Neural cell (in vitro differentiated cells): Measurements from ENCODE around the gene HSPA1A. TPM values are rescaled to one million over a fixed set of nuclear protein-coding genes. Genes with fewer than 3 reads are reported as not detected.
"Not testable (repeated sequence)": the region's sequence is repeated elsewhere in the genome, so short reads cannot be mapped to it uniquely, and the experiment has no call there.

ENCODE experiments used
- H2AFZ ChIP-seq: fragments of 200-600, 300-800 bp; sonication (generic), shearing (Covaris generic); 2 replicates; pipeline ENCODE4 v1.6.0; 2014; ENCODE audit warnings: low read depth, mild to moderate bottlenecking, antibody characterized with exemption, low read length, moderate library complexity
- H3F3A ChIP-seq: fragments of 200-600 bp; shearing (Covaris generic); 2 replicates; pipeline ENCODE4 v1.6.1; 2016; ENCODE audit warnings: mild to moderate bottlenecking, moderate library complexity, mixed read lengths, antibody characterized with exemption, low read length; ENCODE audit not compliant: insufficient read depth, poor library complexity, severe bottlenecking
- H3K27ac ChIP-seq: fragments of 200-600, 300-800 bp; sonication (generic), shearing (Covaris generic); 2 replicates; pipeline ENCODE4 v1.5.1; 2014; ENCODE audit warnings: mild to moderate bottlenecking, low read length, moderate library complexity
- H3K27me3 ChIP-seq: fragments of 300-800, 200-600 bp; sonication (generic), shearing (Covaris generic); 2 replicates; pipeline ENCODE4 v1.6.0; 2014; ENCODE audit warnings: mild to moderate bottlenecking, low read depth, low read length, moderate library complexity; ENCODE audit not compliant: insufficient read depth
- H3K36me3 ChIP-seq: fragments of 300-800, 200-600 bp; sonication (generic), shearing (Covaris generic); 2 replicates; pipeline ENCODE4 v1.5.1; 2014; ENCODE audit warnings: mild to moderate bottlenecking, antibody characterized with exemption, low read length, moderate library complexity; ENCODE audit not compliant: insufficient read depth
- H3K4me2 ChIP-seq: fragments of 300-800, 200-600 bp; sonication (generic), shearing (Covaris generic); 2 replicates; pipeline ENCODE4 v1.6.0; 2014; ENCODE audit warnings: mild to moderate bottlenecking, low read length
- H3K4me3 ChIP-seq: fragments of 300-800, 200-600 bp; sonication (generic), shearing (Covaris generic); 2 replicates; pipeline ENCODE4 v1.5.1; 2014; ENCODE audit warnings: mild to moderate bottlenecking, low read length, moderate library complexity
- H3K79me2 ChIP-seq: fragments of 200-600 bp; shearing (Covaris generic); replicated peaks from 2 replicates; pipeline ENCODE4 v1.6.0; 2014; ENCODE audit warnings: mild to moderate bottlenecking, low read length, moderate library complexity; ENCODE audit not compliant: insufficient read depth
- H3K9ac ChIP-seq: fragments of 300-800, 200-600 bp; sonication (generic), shearing (Covaris generic); 2 replicates; pipeline ENCODE4 v1.6.1; 2016; ENCODE audit warnings: mild to moderate bottlenecking, low read length, mixed read lengths
- H3K9me2 ChIP-seq: fragments of 200-600 bp; shearing (Covaris generic); 2 replicates; pipeline ENCODE4 v1.6.1; 2016; ENCODE audit warnings: mild to moderate bottlenecking, low read length, mixed read lengths; ENCODE audit not compliant: insufficient read depth
- H3K9me3 ChIP-seq: fragments of 200-600, 300-800 bp; sonication (generic), shearing (Covaris generic); 2 replicates; pipeline ENCODE4 v1.6.1; 2016; ENCODE audit warnings: mild to moderate bottlenecking, mixed run types, low read length, moderate library complexity, mixed read lengths
- H4K20me1 ChIP-seq: fragments of 200-600 bp; shearing (Covaris generic); 2 replicates; pipeline ENCODE4 v1.6.1; 2016; ENCODE audit warnings: mild to moderate bottlenecking, mixed run types; ENCODE audit not compliant: insufficient read depth
- EP300 ChIP-seq: fragments of 450-650 bp; conservative IDR thresholded peaks from 2 replicates; pipeline ENCODE4 v1.6.1; 2014; ENCODE audit warnings: antibody characterized with exemption, mild to moderate bottlenecking, moderate library complexity; ENCODE audit not compliant: poor library complexity, severe bottlenecking
- EZH2 ChIP-seq: fragments of 200-600, 300-800 bp; shearing (Covaris generic), sonication (generic); IDR thresholded peaks from 2 replicates; pipeline ENCODE4 v1.6.1; 2014; ENCODE audit warnings: antibody characterized with exemption, low read length, borderline replicate concordance, mild to moderate bottlenecking; ENCODE audit not compliant: insufficient read depth, poor library complexity, severe bottlenecking
- MXI1 ChIP-seq: fragments of 450-650 bp; conservative IDR thresholded peaks from 2 replicates; pipeline ENCODE4 v1.6.1; 2014; ENCODE audit warnings: antibody characterized with exemption, mild to moderate bottlenecking; ENCODE audit not compliant: poor library complexity, severe bottlenecking
- POLR2AphosphoS5 ChIP-seq: IDR thresholded peaks from 2 replicates; pipeline ENCODE4 v1.6.1; 2012
- RAD21 ChIP-seq: fragments of 450-650 bp; conservative IDR thresholded peaks from 2 replicates; pipeline ENCODE4 v1.6.1; 2014; ENCODE audit warnings: antibody characterized with exemption, mild to moderate bottlenecking, moderate library complexity
- REST ChIP-seq: IDR thresholded peaks from 2 replicates; pipeline ENCODE4 v1.6.1; 2012; ENCODE audit warnings: borderline replicate concordance
- SMC3 ChIP-seq: fragments of 450-650 bp; conservative IDR thresholded peaks from 2 replicates; pipeline ENCODE4 v1.6.1; 2014; ENCODE audit warnings: antibody characterized with exemption, mild to moderate bottlenecking, moderate library complexity; ENCODE audit not compliant: poor library complexity
- TAF1 ChIP-seq: IDR thresholded peaks from 2 replicates; pipeline ENCODE4 v1.6.1; 2012; ENCODE audit warnings: low read depth
- polyA plus RNA-seq: library from polyadenylated mRNA; depleted of rRNA; stranded (reverse); fragments of >200 nt; gene quantifications from 2 replicates; pipeline ENCODE4 v1.2.3, GENCODE V29; 2014
- TF ChIP-seq, protein P1 (sequence below): fragments of 450-650 bp; IDR thresholded peaks from 2 replicates; pipeline ENCODE4 v1.5.1; 2014; ENCODE audit warnings: antibody characterized with exemption, mild to moderate bottlenecking, moderate library complexity; ENCODE audit not compliant: poor library complexity, severe bottlenecking

HSPA1A gene
- polyA plus RNA-seq, 1 donor from 2014 or later = 50.9 TPM

GRCh38 chr6:31819871-31820299 lies 4.5 kb downstream of the HSPA1A start:
- no peak overlapping the region for H3K4me2 ChIP-seq
- no peaks in the 10 kb centered on the region for H4K20me1 ChIP-seq
- no peak overlapping the region for H2AFZ ChIP-seq
- no peaks in the 10 kb centered on the region for H3K9me2 ChIP-seq
- H3F3A ChIP-seq = no peaks in the 10 kb centered on the region
- no peaks in the 10 kb centered on the region for H3K36me3 ChIP-seq
- TF ChIP-seq RAD21 = no peak
- no peak for TF ChIP-seq MXI1
- no peak for TF ChIP-seq EP300
- no peak for TF ChIP-seq TAF1
- no peak for TF ChIP-seq REST
- no peak for TF ChIP-seq EZH2
- TF ChIP-seq, protein P1, sequence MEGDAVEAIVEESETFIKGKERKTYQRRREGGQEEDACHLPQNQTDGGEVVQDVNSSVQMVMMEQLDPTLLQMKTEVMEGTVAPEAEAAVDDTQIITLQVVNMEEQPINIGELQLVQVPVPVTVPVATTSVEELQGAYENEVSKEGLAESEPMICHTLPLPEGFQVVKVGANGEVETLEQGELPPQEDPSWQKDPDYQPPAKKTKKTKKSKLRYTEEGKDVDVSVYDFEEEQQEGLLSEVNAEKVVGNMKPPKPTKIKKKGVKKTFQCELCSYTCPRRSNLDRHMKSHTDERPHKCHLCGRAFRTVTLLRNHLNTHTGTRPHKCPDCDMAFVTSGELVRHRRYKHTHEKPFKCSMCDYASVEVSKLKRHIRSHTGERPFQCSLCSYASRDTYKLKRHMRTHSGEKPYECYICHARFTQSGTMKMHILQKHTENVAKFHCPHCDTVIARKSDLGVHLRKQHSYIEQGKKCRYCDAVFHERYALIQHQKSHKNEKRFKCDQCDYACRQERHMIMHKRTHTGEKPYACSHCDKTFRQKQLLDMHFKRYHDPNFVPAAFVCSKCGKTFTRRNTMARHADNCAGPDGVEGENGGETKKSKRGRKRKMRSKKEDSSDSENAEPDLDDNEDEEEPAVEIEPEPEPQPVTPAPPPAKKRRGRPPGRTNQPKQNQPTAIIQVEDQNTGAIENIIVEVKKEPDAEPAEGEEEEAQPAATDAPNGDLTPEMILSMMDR = no peak
- no peak for TF ChIP-seq SMC3
- H3K9ac ChIP-seq = no peak overlapping the region
- no peaks in the 10 kb centered on the region for H3K9me3 ChIP-seq
- no peak overlapping the region for H3K4me3 ChIP-seq
- no peaks in the 10 kb centered on the region for H3K27me3 ChIP-seq
- H3K79me2 ChIP-seq = no peaks in the 10 kb centered on the region
- H3K27ac ChIP-seq = no peak overlapping the region

GRCh38 chr6:31820399-31820798 lies 5.1 kb downstream of the HSPA1A start:
- H3K36me3 ChIP-seq, H3K9ac ChIP-seq, H3K4me2 ChIP-seq, H4K20me1 ChIP-seq, H3F3A ChIP-seq, H3K9me3 ChIP-seq, H3K4me3 ChIP-seq, H3K79me2 ChIP-seq, H2AFZ ChIP-seq, H3K27ac ChIP-seq, H3K9me2 ChIP-seq, H3K27me3 ChIP-seq: not testable (repeated sequence)

DNA sequence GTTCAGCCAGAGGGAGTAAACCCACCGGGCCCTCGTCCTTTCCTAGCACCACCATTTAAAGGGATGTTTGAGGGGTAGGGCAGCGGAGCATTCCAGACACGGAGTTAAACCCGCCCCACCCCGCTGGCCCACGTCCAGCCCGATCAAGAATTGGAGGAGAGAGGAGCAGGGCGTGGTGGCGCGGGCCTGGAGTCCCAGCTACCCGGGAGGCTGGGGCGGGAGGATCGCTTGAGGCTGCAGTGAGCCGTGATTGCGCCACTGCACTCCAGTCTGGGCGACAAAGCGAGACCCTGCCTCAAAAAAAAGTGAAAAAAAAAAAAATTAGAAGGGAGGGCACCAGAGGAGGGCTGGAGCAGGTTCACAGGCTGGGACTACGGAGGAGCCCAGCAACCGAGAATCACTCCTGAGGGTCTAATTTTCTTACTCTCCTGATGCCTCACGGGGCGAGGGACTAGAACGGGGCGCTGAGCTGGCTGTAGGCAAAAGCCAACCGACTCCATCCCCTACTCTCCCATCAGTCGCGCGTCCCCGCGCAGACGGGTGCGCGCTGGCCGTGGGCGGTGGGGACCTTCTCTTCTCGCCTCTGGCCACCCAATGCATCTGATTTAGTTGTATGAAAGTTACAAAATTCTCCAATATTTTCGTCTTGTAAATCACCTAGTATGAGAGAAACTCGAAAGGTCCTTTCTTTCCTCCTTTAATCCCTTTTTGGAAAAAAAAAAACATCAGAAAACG lies 6.1 kb downstream of the HSPA1A start:
- H3K27ac ChIP-seq = no peak overlapping the region
- no peaks in the 10 kb centered on the region for H3K9me3 ChIP-seq
- no peaks in the 10 kb centered on the region for H4K20me1 ChIP-seq
- H3K27me3 ChIP-seq = no peaks in the 10 kb centered on the region
- H3F3A ChIP-seq = peaks cover under 1% of the 10 kb centered on the region
- TF ChIP-seq EP300 (no peak), SMC3 (no peak), REST (no peak), POLR2AphosphoS5 (no peak), TAF1 (no peak), RAD21 (no peak), MXI1 (no peak), EZH2 (no peak)
- TF ChIP-seq, protein P1 = no peak
- no peak overlapping the region for H3K4me2 ChIP-seq
- no peaks in the 10 kb centered on the region for H3K79me2 ChIP-seq
- H3K9me2 ChIP-seq = no peaks in the 10 kb centered on the region
- H2AFZ ChIP-seq = no peak overlapping the region
- H3K4me3 ChIP-seq = peak overlapping the region; percentile 60
- no peaks in the 10 kb centered on the region for H3K36me3 ChIP-seq
- H3K9ac ChIP-seq = no peak overlapping the region
